Uterus (tissue), 4 donors: Measurements from ENCODE around the gene RIPK1. TPM values are rescaled to one million over a fixed set of nuclear protein-coding genes. Genes with fewer than 3 reads are reported as not detected.
"Not testable (repeated sequence)": the region's sequence is repeated elsewhere in the genome, so short reads cannot be mapped to it uniquely, and the experiment has no call there.

Experiments
- DNase-seq, 2 donors: peaks; one replicate each; pipeline ENCODE4 v3.0.0-alpha.2; 2019 to 2020
- H3K27ac ChIP-seq, 2 donors: fragments of 200-600 bp; sonication (generic); 1 replicate in 1 of 2; 2 replicates in 1 of 2; pipeline ENCODE4 v1.5.1; 2016 to 2018
- H3K27me3 ChIP-seq, 2 donors: fragments of 200-600 bp; sonication (generic); one replicate each; pipeline ENCODE4 v1.5.1; 2018 to 2019; ENCODE audit warnings: control low read depth in 1 of 2
- H3K36me3 ChIP-seq, 2 donors: fragments of 200-600 bp; sonication (generic); one replicate each; pipeline ENCODE4 v1.5.1; 2019; ENCODE audit warnings: control low read depth in 1 of 2
- H3K4me1 ChIP-seq, 2 donors: fragments of 200-600 bp; sonication (generic); one replicate each; pipeline ENCODE4 v1.5.1; 2018 to 2019; ENCODE audit warnings: control low read depth in 1 of 2
- H3K4me3 ChIP-seq, 2 donors: fragments of 200-600 bp; sonication (generic); 1 replicate in 1 of 2; 2 replicates in 1 of 2; pipeline ENCODE4 v1.5.1; 2018 to 2019; ENCODE audit warnings: mild to moderate bottlenecking in 1 of 2
- H3K9me3 ChIP-seq, 2 donors: fragments of 200-600 bp; sonication (generic); one replicate each; pipeline ENCODE4 v1.5.1; 2019; ENCODE audit warnings: control low read depth in 1 of 2
- CTCF ChIP-seq, 4 experiments: fragments of 200-600 bp in 2 of 4; fragments of 450-650 bp in 2 of 4; sonication (generic) in 2 of 4; IDR thresholded peaks; one replicate each; pipeline ENCODE4 v1.5.1; 2016 to 2019; ENCODE audit warnings: antibody characterized with exemption in 4 of 4, mild to moderate bottlenecking in 2 of 4, moderate library complexity in 1 of 4
- POLR2A ChIP-seq, 2 donors: fragments of 450-650 bp; IDR thresholded peaks; one replicate each; pipeline ENCODE4 v1.6.1; 2016; ENCODE audit warnings: antibody characterized with exemption in 2 of 2, mild to moderate bottlenecking in 1 of 2, moderate library complexity in 1 of 2
- intact Hi-C: fragments of 100-400 bp; cut with DNase I; formaldehyde crosslinking; loops from one replicate; pipeline ENCODE4 v1.15.1; 2023; ENCODE audit warnings: low total_unique reads
- total RNA-seq, 4 donors: library from RNA; depleted of rRNA in 3 of 4; stranded (reverse); fragments of >200 nt in 3 of 4; gene quantifications; one replicate each; pipeline versions ENCODE4 v1.1.0 to v1.2.4, GENCODE V29; 2014 to 2023
- donor health status: DM: yes; HTN: yes; CAD: no.

Gene RIPK1
- total RNA-seq, 4 donors from 2014 or later, result 11.5 to 35.0 (median 30.1) TPM

- Histone ChIP-seq H3K4me1 (no peaks in the 10 kb centered on the region), H3K27ac (no peak overlapping the region), H3K27me3 (no peaks in the 10 kb centered on the region), H3K9me3 (no peaks in the 10 kb centered on the region), H3K36me3 (no peaks in the 10 kb centered on the region), H3K4me3 (no peak overlapping the region)
- TF ChIP-seq POLR2A (IDR thresholded peaks at IDR 0.05) (no peak), CTCF (IDR thresholded peaks at IDR 0.05) (no peak)
- DNase-seq, result no peak
- intact Hi-C loops, result no loop called here
Observed at GRCh38 chr6:3144571-3144970, 76.3 kb downstream of the RIPK1 start.

- Histone ChIP-seq H3K27ac (no peak overlapping the region), H3K36me3 (no peaks in the 10 kb centered on the region), H3K9me3 (no peaks in the 10 kb centered on the region), H3K4me1 (no peaks in the 10 kb centered on the region), H3K27me3 (no peaks in the 10 kb centered on the region), H3K4me3 (no peak overlapping the region)
- no peak for DNase-seq
- no peak for TF ChIP-seq CTCF (IDR thresholded peaks at IDR 0.05)
- no peak for TF ChIP-seq POLR2A (IDR thresholded peaks at IDR 0.05)
- intact Hi-C loops, result no loop called here
Observed at GRCh38 chr6:3147914-3148757, 79.8 kb downstream of the RIPK1 start.

- no peak for TF ChIP-seq CTCF (IDR thresholded peaks at IDR 0.05)
- TF ChIP-seq POLR2A (IDR thresholded peaks at IDR 0.05), result no peak
- Histone ChIP-seq H3K9me3 (no peaks in the 10 kb centered on the region), H3K4me3 (no peak overlapping the region), H3K27ac (no peak overlapping the region), H3K36me3 (no peaks in the 10 kb centered on the region), H3K27me3 (no peaks in the 10 kb centered on the region), H3K4me1 (no peaks in the 10 kb centered on the region)
- intact Hi-C loops, result no loop called here
- DNase-seq, result no peak
Observed at GRCh38 chr6:3151691-3152090, 83.4 kb downstream of the RIPK1 start.

- Histone ChIP-seq H3K36me3 (no peaks in the 10 kb centered on the region), H3K9me3 (no peaks in the 10 kb centered on the region), H3K4me1 (no peaks in the 10 kb centered on the region), H3K27me3 (no peaks in the 10 kb centered on the region), H3K27ac (no peak overlapping the region), H3K4me3 (no peak overlapping the region)
- intact Hi-C loops, result no loop called here
- no peak for DNase-seq
- TF ChIP-seq POLR2A (IDR thresholded peaks at IDR 0.05) (no peak), CTCF (IDR thresholded peaks at IDR 0.05) (no peak)
Observed at GRCh38 chr6:3152689-3153088, 84.4 kb downstream of the RIPK1 start.

- intact Hi-C loops, result not testable (repeated sequence)
Observed at GRCh38 chr6:3155416-3155815, 87.1 kb downstream of the RIPK1 start.

GRCh38 chr6:3156184-3157130, 88.2 kb downstream of the RIPK1 start:
- intact Hi-C loops, H3K36me3 ChIP-seq, H3K27me3 ChIP-seq, H3K9me3 ChIP-seq, H3K4me1 ChIP-seq: not testable (repeated sequence)
- H3K4me3 ChIP-seq, result peak overlapping the region; percentile 56 to 82
- H3K27ac ChIP-seq, result peak overlapping the region; percentile 93 to 99
- peak; percentile 35 to 37 for DNase-seq

More at GRCh38 chr6:3155416-3155815, 87.1 kb downstream of the RIPK1 start:
- H3K4me1 ChIP-seq, H3K27ac ChIP-seq, H3K4me3 ChIP-seq, H3K27me3 ChIP-seq, H3K36me3 ChIP-seq, DNase-seq, H3K9me3 ChIP-seq: not testable (repeated sequence)
